Neural cell (in vitro differentiated cells): ENCODE measurements around the gene CXCL6. TPM values are rescaled to one million over a fixed set of nuclear protein-coding genes. Genes with fewer than 3 reads are reported as not detected.

Experiments used
- H2AFZ ChIP-seq: fragments of 200-600, 300-800 bp; sonication (generic), shearing (Covaris generic); 2 replicates; pipeline ENCODE4 v1.6.0; 2014; ENCODE audit warnings: low read depth, mild to moderate bottlenecking, antibody characterized with exemption, low read length, moderate library complexity
- H3F3A ChIP-seq: fragments of 200-600 bp; shearing (Covaris generic); 2 replicates; pipeline ENCODE4 v1.6.1; 2016; ENCODE audit warnings: mild to moderate bottlenecking, moderate library complexity, mixed read lengths, antibody characterized with exemption, low read length; ENCODE audit not compliant: insufficient read depth, poor library complexity, severe bottlenecking
- H3K27ac ChIP-seq: fragments of 200-600, 300-800 bp; sonication (generic), shearing (Covaris generic); 2 replicates; pipeline ENCODE4 v1.5.1; 2014; ENCODE audit warnings: mild to moderate bottlenecking, low read length, moderate library complexity
- H3K27me3 ChIP-seq: fragments of 300-800, 200-600 bp; sonication (generic), shearing (Covaris generic); 2 replicates; pipeline ENCODE4 v1.6.0; 2014; ENCODE audit warnings: mild to moderate bottlenecking, low read depth, low read length, moderate library complexity; ENCODE audit not compliant: insufficient read depth
- H3K36me3 ChIP-seq: fragments of 300-800, 200-600 bp; sonication (generic), shearing (Covaris generic); 2 replicates; pipeline ENCODE4 v1.5.1; 2014; ENCODE audit warnings: mild to moderate bottlenecking, antibody characterized with exemption, low read length, moderate library complexity; ENCODE audit not compliant: insufficient read depth
- H3K4me2 ChIP-seq: fragments of 300-800, 200-600 bp; sonication (generic), shearing (Covaris generic); 2 replicates; pipeline ENCODE4 v1.6.0; 2014; ENCODE audit warnings: mild to moderate bottlenecking, low read length
- H3K4me3 ChIP-seq: fragments of 300-800, 200-600 bp; sonication (generic), shearing (Covaris generic); 2 replicates; pipeline ENCODE4 v1.5.1; 2014; ENCODE audit warnings: mild to moderate bottlenecking, low read length, moderate library complexity
- H3K79me2 ChIP-seq: fragments of 200-600 bp; shearing (Covaris generic); replicated peaks from 2 replicates; pipeline ENCODE4 v1.6.0; 2014; ENCODE audit warnings: mild to moderate bottlenecking, low read length, moderate library complexity; ENCODE audit not compliant: insufficient read depth
- H3K9ac ChIP-seq: fragments of 300-800, 200-600 bp; sonication (generic), shearing (Covaris generic); 2 replicates; pipeline ENCODE4 v1.6.1; 2016; ENCODE audit warnings: mild to moderate bottlenecking, low read length, mixed read lengths
- H3K9me2 ChIP-seq: fragments of 200-600 bp; shearing (Covaris generic); 2 replicates; pipeline ENCODE4 v1.6.1; 2016; ENCODE audit warnings: mild to moderate bottlenecking, low read length, mixed read lengths; ENCODE audit not compliant: insufficient read depth
- H3K9me3 ChIP-seq: fragments of 200-600, 300-800 bp; sonication (generic), shearing (Covaris generic); 2 replicates; pipeline ENCODE4 v1.6.1; 2016; ENCODE audit warnings: mild to moderate bottlenecking, mixed run types, low read length, moderate library complexity, mixed read lengths
- H4K20me1 ChIP-seq: fragments of 200-600 bp; shearing (Covaris generic); 2 replicates; pipeline ENCODE4 v1.6.1; 2016; ENCODE audit warnings: mild to moderate bottlenecking, mixed run types; ENCODE audit not compliant: insufficient read depth
- EP300 ChIP-seq: fragments of 450-650 bp; conservative IDR thresholded peaks from 2 replicates; pipeline ENCODE4 v1.6.1; 2014; ENCODE audit warnings: antibody characterized with exemption, mild to moderate bottlenecking, moderate library complexity; ENCODE audit not compliant: poor library complexity, severe bottlenecking
- EZH2 ChIP-seq: fragments of 200-600, 300-800 bp; shearing (Covaris generic), sonication (generic); IDR thresholded peaks from 2 replicates; pipeline ENCODE4 v1.6.1; 2014; ENCODE audit warnings: antibody characterized with exemption, low read length, borderline replicate concordance, mild to moderate bottlenecking; ENCODE audit not compliant: insufficient read depth, poor library complexity, severe bottlenecking
- MXI1 ChIP-seq: fragments of 450-650 bp; conservative IDR thresholded peaks from 2 replicates; pipeline ENCODE4 v1.6.1; 2014; ENCODE audit warnings: antibody characterized with exemption, mild to moderate bottlenecking; ENCODE audit not compliant: poor library complexity, severe bottlenecking
- POLR2AphosphoS5 ChIP-seq: IDR thresholded peaks from 2 replicates; pipeline ENCODE4 v1.6.1; 2012
- RAD21 ChIP-seq: fragments of 450-650 bp; conservative IDR thresholded peaks from 2 replicates; pipeline ENCODE4 v1.6.1; 2014; ENCODE audit warnings: antibody characterized with exemption, mild to moderate bottlenecking, moderate library complexity
- REST ChIP-seq: IDR thresholded peaks from 2 replicates; pipeline ENCODE4 v1.6.1; 2012; ENCODE audit warnings: borderline replicate concordance
- SMC3 ChIP-seq: fragments of 450-650 bp; conservative IDR thresholded peaks from 2 replicates; pipeline ENCODE4 v1.6.1; 2014; ENCODE audit warnings: antibody characterized with exemption, mild to moderate bottlenecking, moderate library complexity; ENCODE audit not compliant: poor library complexity
- TAF1 ChIP-seq: IDR thresholded peaks from 2 replicates; pipeline ENCODE4 v1.6.1; 2012; ENCODE audit warnings: low read depth
- polyA plus RNA-seq: library from polyadenylated mRNA; depleted of rRNA; stranded (reverse); fragments of >200 nt; gene quantifications from 2 replicates; pipeline ENCODE4 v1.2.3, GENCODE V29; 2014
- TF ChIP-seq, protein P1 (sequence below): fragments of 450-650 bp; IDR thresholded peaks from 2 replicates; pipeline ENCODE4 v1.5.1; 2014; ENCODE audit warnings: antibody characterized with exemption, mild to moderate bottlenecking, moderate library complexity; ENCODE audit not compliant: poor library complexity, severe bottlenecking

Gene CXCL6
- polyA plus RNA-seq, 1 donor from 2014 or later: not detected

DNA sequence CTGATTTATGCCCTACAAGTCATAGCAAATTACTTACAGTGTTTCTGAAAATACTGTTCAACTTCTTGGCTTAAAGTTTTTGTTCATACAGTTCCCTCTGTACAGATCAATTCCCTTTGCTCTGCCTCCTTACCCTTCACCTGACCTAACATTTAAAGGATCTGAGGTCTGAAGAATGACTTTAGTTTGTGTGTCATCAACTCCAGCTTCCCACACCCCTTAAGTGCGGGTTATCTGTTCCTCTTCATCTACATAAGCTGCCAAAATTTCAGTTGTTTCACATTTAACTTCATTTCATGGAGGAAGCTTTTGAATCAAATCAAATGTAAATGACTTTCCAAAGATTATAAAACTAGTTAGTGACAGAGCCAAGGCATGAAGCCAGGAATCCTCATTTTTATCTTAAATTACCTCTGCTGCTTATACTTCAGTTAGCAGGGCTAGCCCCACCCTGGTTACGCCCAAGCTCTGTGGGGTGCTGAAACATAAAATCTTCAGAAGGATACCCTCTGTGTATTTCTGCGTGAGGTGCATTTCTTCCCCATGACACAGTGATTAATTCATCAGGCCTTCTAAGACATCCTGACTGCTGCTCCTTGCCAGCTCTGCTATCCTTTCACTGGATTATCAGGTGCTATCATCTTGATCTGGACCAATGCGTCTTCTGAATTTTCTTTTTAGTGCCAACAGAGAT lies 49.2 kb downstream of the CXCL6 start:
- H3K79me2 ChIP-seq: no peaks in the 10 kb centered on the region
- no peak overlapping the region for H2AFZ ChIP-seq
- no peaks in the 10 kb centered on the region for H3K9me2 ChIP-seq

More for the DNA sequence above, 49.2 kb downstream of the CXCL6 start:
- Histone ChIP-seq H3K4me3 (no peak overlapping the region), H3K4me2 (no peak overlapping the region), H3K9ac (no peak overlapping the region), H4K20me1 (no peaks in the 10 kb centered on the region), H3K36me3 (no peaks in the 10 kb centered on the region), H3K27ac (no peak overlapping the region), H3K27me3 (no peaks in the 10 kb centered on the region), H3F3A (no peaks in the 10 kb centered on the region), H3K9me3 (no peaks in the 10 kb centered on the region)
- TF ChIP-seq SMC3 (no peak), RAD21 (no peak), TAF1 (no peak), EZH2 (no peak), MXI1 (no peak), POLR2AphosphoS5 (no peak), REST (no peak), EP300 (no peak)
- TF ChIP-seq, protein P1, sequence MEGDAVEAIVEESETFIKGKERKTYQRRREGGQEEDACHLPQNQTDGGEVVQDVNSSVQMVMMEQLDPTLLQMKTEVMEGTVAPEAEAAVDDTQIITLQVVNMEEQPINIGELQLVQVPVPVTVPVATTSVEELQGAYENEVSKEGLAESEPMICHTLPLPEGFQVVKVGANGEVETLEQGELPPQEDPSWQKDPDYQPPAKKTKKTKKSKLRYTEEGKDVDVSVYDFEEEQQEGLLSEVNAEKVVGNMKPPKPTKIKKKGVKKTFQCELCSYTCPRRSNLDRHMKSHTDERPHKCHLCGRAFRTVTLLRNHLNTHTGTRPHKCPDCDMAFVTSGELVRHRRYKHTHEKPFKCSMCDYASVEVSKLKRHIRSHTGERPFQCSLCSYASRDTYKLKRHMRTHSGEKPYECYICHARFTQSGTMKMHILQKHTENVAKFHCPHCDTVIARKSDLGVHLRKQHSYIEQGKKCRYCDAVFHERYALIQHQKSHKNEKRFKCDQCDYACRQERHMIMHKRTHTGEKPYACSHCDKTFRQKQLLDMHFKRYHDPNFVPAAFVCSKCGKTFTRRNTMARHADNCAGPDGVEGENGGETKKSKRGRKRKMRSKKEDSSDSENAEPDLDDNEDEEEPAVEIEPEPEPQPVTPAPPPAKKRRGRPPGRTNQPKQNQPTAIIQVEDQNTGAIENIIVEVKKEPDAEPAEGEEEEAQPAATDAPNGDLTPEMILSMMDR: no peak

Other genes with a start within 250 kb of the CXCL6 start
- gene RASSF6, start 216.2 kb upstream of the CXCL6 start, polyA plus RNA-seq: not detected in 2 replicates
- gene CXCL8, start 96.1 kb upstream of the CXCL6 start, polyA plus RNA-seq: not detected in 2 replicates
- gene PF4V1, start 16.6 kb downstream of the CXCL6 start, polyA plus RNA-seq: not detected in 2 replicates
- not detected in 2 replicates for gene CXCL1, start 32.7 kb downstream of the CXCL6 start, polyA plus RNA-seq
- not detected in 2 replicates for gene PF4, start 145.3 kb downstream of the CXCL6 start, polyA plus RNA-seq
- gene PPBP, start 151.5 kb downstream of the CXCL6 start, polyA plus RNA-seq: not detected in 2 replicates
- gene CXCL5, start 162.0 kb downstream of the CXCL6 start, polyA plus RNA-seq: not detected in 2 replicates
- 1.1 TPM in 1 of 2 replicates, not detected in the other for gene CXCL3, start 202.0 kb downstream of the CXCL6 start, polyA plus RNA-seq